Activated CD4-positive, alpha-beta T cell treated with anti-CD3 and anti-CD28 coated beads for 48 hours (primary cell): ENCODE results near the gene ACOX3.
"Not testable (repeated sequence)": the region's sequence is repeated elsewhere in the genome, so short reads cannot be mapped to it uniquely, and the experiment has no call there.

Experiments
- DNase-seq: peaks from one replicate; pipeline ENCODE4 v3.0.0-alpha.2; 2020

ACOX3 gene

DNA sequence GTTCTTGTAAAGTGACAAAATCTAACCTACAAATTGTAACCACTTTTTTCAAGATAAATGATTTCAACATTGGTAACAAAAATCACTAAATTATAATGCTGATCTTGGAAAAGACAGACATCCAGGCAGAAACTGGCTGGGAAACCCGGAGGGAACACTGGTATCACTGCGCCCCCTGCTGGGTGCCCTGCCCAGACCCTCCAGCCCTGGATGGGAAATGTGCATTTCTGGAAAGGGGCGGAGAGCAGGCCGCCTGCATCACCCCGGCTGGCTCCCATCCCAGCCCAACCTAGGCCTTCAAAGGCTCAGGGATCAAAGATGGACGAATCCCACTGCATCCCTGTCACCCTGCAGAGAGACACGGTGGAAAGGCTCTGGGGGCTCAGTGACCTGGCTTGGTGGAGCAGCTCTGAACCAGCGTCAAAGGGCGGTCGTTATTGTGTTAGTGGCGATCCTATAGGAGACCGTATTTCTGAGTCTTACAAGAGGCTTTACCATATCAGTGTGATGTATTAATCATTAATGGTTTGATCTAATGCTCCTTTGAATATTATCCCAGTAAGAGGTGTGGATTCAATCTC, 37.3 kb downstream of the ACOX3 start:
- DNase-seq: peak; percentile 67

DNA sequence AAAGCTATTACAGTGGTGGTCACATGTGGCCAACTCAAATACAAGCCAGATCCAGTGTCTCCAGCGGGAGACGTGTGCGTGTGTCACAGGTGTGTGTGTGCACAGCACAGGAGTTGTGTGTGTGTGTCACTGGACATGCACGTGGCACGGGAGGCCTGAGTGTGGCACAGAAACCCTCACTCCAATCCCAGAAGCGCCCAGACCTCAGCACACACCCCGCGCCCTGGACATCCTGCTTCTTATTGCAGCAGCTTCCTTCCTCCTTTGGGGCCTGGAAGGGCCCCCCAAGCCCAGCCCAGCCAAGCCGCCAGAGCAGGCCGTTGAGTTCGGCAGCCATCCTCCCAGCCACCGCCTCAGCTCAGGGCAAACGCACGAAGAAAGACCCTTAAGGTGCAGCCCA, 37.9 kb downstream of the ACOX3 start:
- DNase-seq: no peak

DNA sequence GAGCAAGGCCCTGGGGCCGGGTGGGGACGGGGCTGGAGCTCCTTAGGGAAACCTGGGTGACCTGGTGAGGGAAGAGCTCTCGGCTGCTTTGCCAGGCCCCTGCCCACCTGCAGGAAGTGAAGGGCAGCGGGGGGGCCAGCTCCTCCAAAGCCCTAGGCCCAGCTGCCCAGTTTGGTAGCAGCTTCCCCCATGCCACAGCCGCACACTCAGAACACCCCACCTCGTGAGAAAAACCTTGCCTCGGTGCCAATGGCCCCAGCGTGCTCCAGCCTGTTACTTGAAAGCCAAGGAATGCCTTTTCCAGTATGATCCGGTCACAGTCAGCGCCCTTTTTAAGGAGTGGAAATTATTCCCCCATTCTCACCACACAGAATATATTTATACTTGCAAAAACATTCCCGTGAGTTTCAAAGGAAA, 38.3 kb downstream of the ACOX3 start:
- DNase-seq: no peak

DNA sequence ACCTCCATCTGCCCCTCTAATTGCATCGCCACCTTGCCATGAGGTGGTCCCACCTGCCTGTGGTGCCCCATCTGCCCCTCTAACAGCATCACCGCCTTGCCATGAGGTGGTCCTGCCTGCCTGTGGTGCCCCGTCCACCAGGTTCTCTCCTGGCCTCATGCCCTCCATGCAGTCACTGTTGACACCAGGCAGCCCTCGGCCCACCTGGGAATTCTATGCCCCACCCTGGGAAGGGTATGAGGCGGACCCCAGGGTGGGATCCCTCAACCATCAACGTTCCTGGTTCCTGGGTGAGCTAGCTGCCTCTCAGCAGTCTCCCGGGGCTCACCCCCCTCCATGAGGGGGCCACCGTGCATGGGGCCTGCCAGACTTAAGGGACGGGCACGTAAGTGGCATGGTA, 38.9 kb downstream of the ACOX3 start:
- DNase-seq: no peak

DNA sequence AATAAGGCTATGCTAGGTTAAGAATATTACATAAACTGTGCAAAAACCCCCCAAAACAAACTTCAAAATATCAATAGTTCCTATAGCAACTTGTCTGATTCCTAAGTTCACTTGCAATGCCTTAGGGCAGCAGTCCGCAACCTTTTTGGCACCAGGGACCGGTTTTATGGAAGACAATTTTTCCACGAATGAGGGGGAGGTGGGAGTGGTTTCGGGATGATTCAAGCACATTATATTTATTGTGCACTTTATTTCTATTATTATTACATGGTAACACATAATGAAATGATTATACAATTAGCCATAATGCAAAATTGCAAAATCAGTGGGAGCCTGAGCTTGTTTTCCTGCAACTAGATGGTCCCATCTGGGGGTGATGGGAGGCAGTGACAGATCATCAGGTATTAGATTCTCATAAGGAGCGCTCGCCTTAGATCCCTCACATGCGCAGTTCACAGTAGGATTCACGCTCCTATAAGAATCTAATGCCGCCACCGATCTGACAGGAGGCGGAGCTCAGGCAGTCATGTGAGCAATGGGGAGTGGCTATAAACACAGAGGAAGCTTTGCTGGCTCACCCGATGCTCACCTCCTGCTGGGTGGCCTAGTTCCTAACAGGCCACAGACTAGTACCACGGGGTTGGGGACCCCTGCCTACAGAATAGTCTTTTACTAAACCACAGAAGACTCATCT, 39.7 kb downstream of the ACOX3 start:
- DNase-seq: no peak

DNA sequence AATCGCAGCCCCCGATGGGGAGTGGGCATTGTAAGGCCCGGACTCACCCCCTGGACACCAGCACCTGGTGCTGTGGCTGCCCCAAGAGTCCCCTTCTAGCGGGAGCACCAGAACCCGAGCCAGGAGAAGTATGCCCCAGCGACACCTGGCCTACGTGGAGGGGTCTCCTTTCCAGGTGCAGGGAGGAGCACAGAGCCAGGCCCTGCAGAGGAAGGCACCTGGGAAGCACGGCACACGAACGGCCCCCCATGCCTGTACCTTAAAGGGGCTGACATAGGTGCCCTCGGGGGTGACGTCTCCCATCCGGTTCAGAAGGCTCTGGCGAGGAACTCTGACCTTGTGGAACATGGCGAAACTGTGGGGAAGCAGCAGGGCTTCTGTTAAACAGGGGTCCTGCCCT, 41.2 kb downstream of the ACOX3 start:
- no peak for DNase-seq

DNA sequence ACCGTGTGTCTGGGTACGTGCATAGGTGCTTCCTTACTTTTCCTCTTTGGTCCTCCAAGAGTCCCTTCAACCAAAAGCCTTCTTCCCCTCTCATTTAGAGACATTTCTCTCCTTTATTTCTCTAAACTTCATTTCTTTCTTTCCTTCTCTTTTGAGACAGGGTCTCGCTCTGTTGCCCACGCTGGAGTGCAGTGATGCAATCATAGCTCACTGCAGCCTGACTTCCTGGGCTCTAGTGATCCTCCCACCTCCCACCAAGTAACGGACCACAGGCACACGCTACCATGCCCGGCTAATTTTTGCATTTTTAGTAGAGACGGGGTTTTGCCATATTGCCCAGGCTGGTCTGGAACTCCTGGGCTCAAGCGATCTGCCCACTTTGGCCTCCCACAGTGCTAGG, 42.2 kb downstream of the ACOX3 start:
- no peak for DNase-seq

DNA sequence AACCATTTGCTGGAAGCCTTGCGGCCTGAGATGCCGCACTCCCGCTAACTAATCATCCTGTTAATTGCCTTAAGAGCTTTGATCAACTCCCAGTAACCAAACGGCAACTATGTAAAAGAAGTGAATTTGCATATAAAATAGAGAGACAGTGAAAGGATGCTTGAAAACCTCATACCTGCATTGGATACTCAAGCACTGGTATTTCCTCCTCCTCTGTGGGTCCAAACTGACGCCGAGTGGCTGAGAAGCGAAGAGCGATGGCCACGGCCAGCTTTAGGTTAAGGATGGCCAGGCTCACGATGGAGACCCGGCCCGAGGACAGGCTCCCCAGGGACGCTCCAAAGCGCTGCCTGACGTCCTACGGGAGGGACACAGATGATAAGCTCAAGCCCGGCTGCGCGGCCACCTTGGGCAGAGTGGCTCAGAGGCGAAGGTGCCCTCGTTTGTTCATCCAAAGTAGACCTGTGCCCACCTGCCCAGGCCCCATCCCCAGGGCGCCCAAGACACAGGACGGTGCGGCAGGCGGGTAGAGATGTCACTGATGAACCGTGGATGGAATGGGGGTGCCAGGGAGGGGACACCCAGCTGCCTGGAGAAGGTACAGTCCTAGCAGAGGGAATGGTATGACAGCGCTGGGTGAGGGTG, 43.6 kb downstream of the ACOX3 start:
- no peak for DNase-seq

DNA sequence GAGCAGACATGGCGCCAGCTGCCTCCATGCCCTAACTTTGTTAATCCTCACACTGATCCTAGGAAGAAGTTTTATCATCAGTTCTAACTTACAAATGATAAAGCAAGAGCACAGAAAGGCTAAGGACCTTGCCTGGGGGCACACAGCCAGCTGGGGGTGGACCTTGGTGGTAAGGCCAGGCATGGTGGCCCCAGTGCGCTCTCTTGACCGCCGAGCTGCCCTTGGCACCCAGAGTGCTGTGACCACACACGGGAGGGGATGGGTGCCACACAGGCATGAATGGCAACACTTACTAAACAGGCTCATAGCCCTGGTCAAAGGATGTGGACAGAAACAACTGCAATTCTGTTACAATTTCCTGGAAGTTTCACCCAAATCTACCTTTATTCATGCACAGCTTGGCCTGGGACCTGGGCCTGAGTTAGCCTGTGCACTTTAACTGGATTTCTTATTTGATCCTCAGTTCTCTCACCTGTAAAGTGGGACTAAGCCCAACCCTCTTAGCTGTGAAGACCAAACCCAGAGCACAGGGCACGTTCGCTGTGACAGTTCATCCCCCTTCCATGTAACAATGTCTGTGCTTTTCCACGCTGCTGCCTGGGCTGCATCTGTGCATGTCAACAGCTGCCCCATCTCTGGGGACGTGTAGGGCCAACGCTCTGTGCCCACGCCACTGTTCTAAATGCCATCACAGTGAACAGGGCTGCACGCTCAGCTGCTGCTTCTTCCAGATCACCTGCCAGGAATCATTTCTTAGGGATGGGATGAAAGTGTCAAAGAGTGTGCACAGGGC, 44.8 kb downstream of the ACOX3 start:
- no peak for DNase-seq

DNA sequence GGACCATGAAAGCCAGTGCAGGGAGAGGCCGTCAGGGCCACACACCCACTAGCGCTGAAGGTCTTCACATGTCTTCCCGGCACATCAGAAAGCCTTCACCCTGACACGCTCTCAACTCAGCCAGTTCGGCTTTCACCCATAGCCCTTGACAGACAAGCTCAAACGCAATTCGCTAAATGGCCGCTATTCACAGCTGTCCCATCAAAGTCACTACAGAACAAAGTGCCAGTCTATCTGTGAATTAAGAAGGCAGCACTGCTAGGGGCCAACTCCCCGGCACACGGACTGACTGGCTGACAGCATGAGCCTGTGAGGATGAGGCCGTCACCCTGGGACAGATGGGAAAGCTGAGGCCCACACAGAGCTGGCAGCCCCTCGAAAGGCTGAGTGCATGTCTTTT, 45.7 kb downstream of the ACOX3 start:
- no peak for DNase-seq

DNA sequence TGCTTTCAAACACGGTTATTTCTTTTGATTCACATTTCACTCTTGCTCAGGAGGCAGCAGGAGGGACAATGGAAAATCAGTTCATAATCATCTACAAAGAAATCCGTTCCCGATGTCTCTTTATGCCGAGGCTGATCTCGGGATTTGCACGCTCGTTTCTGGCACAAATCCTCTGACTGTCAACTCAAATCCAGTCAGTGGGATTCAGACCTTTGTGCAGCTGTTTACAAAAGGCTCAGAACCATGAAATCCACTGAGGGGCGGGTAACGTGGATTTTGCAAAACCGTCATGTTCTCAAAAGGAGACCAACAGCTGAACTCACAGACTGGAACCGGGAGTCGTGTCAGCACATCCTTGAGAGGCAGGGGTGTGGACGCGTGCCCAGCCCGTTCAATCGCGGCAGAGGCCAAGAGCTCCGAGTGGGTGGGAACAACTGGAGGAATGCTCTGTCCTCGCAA, 46.4 kb downstream of the ACOX3 start:
- DNase-seq: no peak

DNA sequence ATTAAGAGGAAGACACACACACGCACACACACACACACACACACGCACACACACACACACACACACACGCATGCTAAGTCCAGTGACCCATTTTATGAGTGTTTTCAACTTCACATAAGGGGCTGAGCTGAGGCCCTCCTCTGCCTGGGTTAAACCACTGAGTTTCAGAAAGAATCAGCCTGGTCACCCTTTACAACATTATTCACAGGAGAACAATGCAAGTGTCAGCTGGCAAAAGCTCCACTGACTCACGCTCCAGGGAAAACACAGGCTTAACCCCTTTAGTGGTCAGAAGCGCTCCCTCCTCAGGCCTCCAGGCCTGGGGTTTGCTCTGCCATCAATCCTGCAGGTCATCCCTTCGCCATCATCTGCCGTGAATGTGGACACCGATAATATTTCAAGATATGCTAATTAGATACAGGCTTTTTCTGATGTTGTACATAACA, 46.9 kb downstream of the ACOX3 start:
- DNase-seq: no peak

DNA sequence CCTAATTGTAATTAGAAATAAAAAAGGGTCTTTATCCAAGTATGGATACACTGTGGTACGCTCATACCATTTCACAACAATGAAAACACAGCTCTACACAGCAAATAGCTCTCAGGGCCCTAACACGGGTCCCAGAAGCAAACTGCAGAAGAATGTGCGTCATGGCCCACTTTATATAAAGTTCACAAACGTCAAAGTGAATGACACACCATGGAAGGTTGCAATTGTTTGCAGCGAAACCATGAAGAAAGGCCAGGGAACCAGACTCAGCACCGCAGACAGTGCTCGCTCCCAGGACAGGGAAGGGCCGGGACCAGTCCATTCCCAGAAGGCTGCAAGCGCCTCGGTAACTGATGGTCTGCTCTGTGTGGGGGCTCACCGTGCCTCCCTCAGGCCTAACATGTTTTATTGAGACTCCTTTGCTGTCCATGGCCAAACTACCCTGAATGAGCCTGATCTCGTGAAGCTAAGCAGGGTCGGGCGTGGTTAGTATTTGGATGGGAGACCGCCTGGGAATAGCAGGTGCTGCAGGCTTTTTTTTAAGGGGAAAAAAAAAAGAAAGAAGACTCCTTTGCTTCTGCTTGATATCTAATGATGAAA, 47.8 kb downstream of the ACOX3 start:
- no peak for DNase-seq

DNA sequence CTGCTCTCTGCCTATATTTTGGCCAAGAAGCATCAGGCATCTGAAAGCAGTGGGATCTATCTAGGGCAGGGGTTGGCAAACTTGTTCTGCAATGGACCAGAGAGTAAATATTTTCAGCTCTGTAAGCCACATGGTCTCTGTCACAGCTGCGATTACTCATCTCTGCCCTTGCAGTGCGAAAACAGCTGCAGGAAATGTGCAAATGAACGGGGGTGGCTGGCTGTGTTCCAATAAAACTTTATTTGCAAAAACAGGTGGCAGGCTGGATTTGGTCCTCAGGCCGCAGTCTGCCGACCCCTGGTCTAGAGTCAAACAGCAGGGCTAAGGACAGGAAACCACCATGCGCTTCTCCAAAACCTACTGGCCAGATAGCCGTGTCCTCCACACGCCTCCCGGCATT, 48.6 kb downstream of the ACOX3 start:
- peak; percentile 29 for DNase-seq

DNA sequence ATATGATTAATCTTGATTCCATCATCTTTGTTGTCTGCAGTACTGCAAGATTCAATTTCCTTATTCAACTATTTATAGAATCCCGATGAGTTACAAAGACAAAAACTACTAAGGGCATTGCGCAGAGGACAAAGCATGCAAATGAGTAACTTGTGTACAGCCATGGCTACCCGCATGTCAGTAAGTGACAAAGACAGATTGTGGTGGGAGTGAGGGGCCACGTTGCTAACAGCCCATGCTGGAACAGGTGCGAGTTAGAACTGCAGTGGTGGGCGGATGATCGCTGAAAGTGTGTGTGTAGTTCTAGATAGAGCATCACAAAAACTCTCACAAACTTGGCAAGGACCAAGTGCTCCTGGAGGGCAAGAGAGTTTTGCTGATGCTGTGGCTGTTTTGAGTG, 49.5 kb downstream of the ACOX3 start:
- DNase-seq: no peak

DNA sequence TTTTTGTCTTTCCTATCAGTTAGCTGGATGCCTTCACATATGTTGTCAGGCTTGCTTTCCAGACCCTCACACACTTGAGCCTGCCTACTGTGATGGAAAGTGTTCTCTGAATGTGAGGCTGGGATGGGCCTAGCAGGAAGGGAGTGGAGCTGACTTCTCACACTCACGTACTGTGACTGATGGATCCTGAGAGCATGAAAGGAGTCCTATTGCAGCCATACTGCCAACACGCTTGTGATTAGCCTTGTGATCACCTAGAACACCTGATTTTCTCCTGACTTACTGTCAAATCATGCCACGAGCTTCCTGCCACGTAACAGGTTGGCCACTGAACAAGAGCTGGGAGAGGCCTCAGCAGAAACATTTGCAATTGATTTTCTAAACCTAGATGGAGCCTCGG, 49.9 kb downstream of the ACOX3 start:
- DNase-seq: no peak

DNA sequence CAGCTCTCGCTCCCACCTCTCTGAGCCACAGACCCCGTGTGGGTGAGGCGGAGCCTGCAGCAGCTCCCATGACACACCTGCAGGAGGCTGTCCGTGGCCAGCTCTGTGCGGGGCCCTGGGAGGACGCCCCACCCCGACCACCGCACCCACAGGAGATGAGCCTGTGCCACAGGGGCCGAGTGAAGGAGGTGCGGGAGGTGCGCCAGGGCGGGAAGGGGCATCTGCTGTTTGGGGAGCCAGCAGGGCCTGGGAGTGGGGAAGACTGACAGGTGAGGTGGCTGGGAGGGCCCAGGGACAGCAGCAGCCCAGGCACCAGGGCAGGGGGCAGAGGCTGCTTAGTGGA, 52.0 kb downstream of the ACOX3 start:
- DNase-seq: no peak

DNA sequence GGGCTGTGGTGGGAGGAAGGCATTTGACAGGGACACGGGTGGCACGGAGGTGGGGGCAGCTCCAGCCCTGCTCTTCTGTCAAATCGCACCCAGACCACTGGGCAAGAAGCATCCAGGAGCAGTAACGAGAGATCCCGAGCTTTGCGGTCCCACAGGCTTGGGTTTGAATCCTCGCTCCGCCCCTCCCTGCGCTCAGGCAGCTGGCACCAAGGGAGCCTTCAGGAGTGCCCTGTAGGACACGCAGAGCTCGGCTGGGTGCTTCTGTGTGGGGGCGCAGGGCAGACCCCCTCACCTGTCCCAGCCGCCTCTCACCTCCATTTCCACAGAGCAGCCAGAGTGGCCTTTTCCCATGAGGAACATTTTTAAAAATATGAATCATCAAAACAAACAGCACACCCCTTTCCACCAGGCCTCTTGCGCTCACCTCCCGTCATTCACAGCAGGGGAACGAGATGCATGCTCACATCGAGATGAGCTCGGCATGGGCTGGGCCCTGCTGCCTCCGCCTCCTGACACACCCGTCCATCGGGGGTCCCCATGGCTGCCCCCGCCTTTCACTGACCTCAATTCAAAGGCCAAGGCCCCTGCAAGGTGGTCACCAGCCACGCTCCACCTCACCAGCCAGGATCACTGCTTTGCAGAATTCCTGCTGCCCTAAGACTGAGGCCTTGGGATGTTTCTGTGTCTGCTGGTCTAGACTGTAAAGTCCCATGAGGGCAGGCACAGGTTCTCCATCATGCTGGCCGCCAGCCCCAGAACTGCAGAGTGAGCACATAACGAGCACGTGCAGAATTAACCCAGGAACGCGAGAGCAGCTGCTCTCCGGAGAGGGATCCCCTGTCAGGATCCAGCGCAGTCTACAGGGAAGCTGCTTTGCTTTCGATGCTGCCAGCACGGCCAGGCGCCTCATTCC, 52.7 kb downstream of the ACOX3 start:
- no peak for DNase-seq

DNA sequence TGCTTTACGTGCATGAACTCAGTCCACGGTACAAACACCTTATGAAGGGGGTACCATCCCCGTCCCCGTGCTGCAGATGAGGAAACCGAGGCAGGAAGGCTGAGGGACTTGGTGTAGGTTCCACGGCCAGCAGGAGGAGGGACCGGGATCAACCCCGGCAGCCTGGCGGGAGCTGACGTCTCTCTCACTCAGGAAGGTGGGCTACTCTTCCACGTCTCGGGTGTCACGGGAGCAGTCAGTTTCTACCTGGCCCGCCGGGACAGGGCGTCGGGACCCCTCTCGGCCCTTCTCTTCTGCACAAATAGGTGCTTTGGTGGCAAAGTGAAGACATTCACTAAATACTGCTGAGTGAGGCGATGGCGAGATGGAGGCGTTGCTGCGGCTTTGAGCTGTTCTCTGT, 53.3 kb downstream of the ACOX3 start:
- no peak for DNase-seq

DNA sequence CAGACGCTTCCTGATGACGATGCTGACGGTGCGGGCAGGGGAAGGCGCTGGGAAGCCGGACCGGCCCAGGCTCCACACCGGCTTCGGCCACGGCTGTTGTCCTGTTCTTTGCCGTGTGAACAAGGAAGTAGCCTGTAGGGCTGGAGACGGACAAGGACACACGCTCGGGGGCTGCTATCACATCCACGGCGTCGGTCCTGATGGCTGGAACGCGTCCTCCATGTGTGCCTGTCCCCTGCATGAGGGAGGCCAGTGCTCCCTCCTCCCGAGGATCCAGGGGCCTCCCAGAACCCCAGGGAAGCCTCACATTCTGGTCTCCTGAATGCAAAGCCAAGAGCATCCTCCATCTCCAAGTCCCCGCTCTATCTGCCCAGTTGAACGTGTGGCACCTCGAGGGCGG, 53.8 kb downstream of the ACOX3 start:
- no peak for DNase-seq

DNA sequence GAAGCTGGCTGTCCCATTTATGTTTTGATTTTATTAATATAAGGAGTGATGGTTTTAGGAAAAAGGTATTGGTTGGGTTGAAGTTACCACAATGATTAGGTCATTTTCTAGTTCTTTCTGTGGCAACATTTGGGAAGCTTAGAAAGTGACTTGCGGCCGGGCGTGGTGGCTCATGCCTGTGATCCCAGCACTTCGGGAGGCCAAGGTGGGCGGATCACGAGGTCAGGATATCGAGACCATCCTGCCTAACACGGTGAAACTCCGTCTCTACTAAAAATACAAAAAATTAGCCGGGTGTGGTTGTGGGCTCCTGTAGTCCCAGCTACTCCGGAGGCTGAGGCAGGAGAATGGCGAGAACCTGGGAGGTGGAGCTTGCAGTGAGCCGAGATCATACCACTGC, 54.4 kb downstream of the ACOX3 start:
- DNase-seq: not testable (repeated sequence)

DNA sequence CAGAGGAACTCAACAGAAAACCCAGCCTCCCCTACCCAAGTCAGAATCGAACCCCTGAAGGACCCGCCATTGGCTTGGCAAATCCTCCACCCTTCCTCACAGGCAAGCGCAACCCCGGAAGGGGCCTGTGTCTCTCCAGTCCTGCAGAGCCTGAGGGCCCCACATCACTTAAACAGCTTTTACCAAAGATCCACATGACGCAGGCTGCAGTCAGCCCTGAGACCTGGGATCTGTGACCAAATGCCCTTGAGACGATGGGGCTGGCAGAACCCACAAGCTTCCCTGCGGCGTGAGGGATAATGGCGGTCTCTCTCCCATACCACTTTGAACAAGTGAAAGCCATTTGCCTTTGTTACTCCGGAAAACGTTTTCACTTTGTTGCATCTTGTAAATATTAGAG, 54.9 kb downstream of the ACOX3 start:
- no peak for DNase-seq
